PC-3 (cell line): ENCODE results near the gene SHC4. TPM values are rescaled to one million over a fixed set of nuclear protein-coding genes. Genes with fewer than 3 reads are reported as not detected.

ENCODE experiments used
- ATAC-seq: fragments of 200-7000 bp; cut with Tn5 transposase; 2 replicates; pipeline ENCODE4 v1.9.1; 2020; ENCODE audit warnings: mild to moderate bottlenecking, moderate library complexity
- BruUV-seq: library from RNA; stranded (reverse); fragments of 400-500 nt; replicated peaks from 2 replicates; lab custom pipeline; 2021; lab: Mats Ljungman, UMichigan
- CTCF ChIA-PET: fragments of 300-600 bp; sonication (Branson Sonifier 250); formaldehyde crosslinking; loops from one replicate; lab custom pipeline; 2022; ENCODE audit warnings: antibody characterized with exemption; lab: Charles Lee
- POLR2A ChIA-PET: fragments of 300-600 bp; sonication (Branson Sonifier 250); formaldehyde crosslinking; loops from one replicate; lab custom pipeline; 2022; ENCODE audit warnings: antibody characterized with exemption; ENCODE audit not compliant: unreplicated experiment; lab: Charles Lee
- DNase-seq: peaks from one replicate; pipeline ENCODE4 v3.0.0-alpha.2; 2015
- H2AFZ ChIP-seq: fragments of 300-600 bp; sonication (generic); 2 replicates; pipeline ENCODE4 v1.6.0; 2016; ENCODE audit warnings: antibody characterized with exemption, low read length
- H3F3A ChIP-seq: fragments of 300-600 bp; sonication (generic); one replicate; pipeline ENCODE4 v1.6.0; 2017; ENCODE audit warnings: antibody characterized with exemption, low read length, control low read depth, mild to moderate bottlenecking; ENCODE audit not compliant: unreplicated experiment
- H3K27ac ChIP-seq: fragments of 300-600 bp; sonication (generic); 2 replicates; pipeline ENCODE4 v1.5.1; 2016; ENCODE audit warnings: mild to moderate bottlenecking, low read length
- H3K27me3 ChIP-seq: fragments of 300-600 bp; sonication (generic); 2 replicates; pipeline ENCODE4 v1.6.1; 2016; ENCODE audit warnings: low read length, mixed read lengths
- H3K36me3 ChIP-seq: fragments of 300-600 bp; sonication (generic); 2 replicates; pipeline ENCODE4 v1.6.1; 2016; ENCODE audit warnings: low read depth, mixed run types, low read length, mixed read lengths
- H3K4me1 ChIP-seq: fragments of 300-600 bp; sonication (generic); 2 replicates; pipeline ENCODE4 v1.5.1; 2016; ENCODE audit warnings: low read length; ENCODE audit not compliant: insufficient read depth
- H3K4me2 ChIP-seq: fragments of 300-600 bp; sonication (generic); 2 replicates; pipeline ENCODE4 v1.6.0; 2016; ENCODE audit warnings: low read length
- H3K4me3 ChIP-seq: fragments of 300-600 bp; sonication (generic); 2 replicates; pipeline ENCODE4 v1.5.1; 2016; ENCODE audit warnings: mild to moderate bottlenecking, low read length, mixed read lengths
- H3K79me2 ChIP-seq: fragments of 300-600 bp; sonication (generic); 2 replicates; pipeline ENCODE4 v1.6.1; 2017; ENCODE audit warnings: low read length, mixed read lengths
- H3K9ac ChIP-seq: fragments of 300-600 bp; sonication (generic); 2 replicates; pipeline ENCODE4 v1.6.0; 2016; ENCODE audit warnings: mild to moderate bottlenecking, low read length
- H3K9me2 ChIP-seq: fragments of 300-600 bp; sonication (generic); replicated peaks from 2 replicates; pipeline ENCODE4 v1.6.1; 2016; ENCODE audit warnings: mixed run types, low read length, mixed read lengths
- H3K9me3 ChIP-seq: fragments of 300-600 bp; sonication (generic); 2 replicates; pipeline ENCODE4 v1.6.1; 2016; ENCODE audit warnings: low read length, mixed read lengths
- H4K20me1 ChIP-seq: fragments of 300-600 bp; sonication (generic); 2 replicates; pipeline ENCODE4 v1.6.1; 2016; ENCODE audit warnings: low read length, mixed read lengths
- CTCF ChIP-seq: fragments of 300-600 bp; sonication (generic); conservative IDR thresholded peaks from 2 replicates; pipeline ENCODE4 v1.5.1; 2017; ENCODE audit warnings: antibody characterized with exemption, low read depth, mild to moderate bottlenecking, low read length
- EZH2 ChIP-seq: fragments of 300-600 bp; sonication (generic); IDR thresholded peaks from one replicate; pipeline ENCODE4 v1.6.1; 2017; ENCODE audit warnings: antibody characterized with exemption, mild to moderate bottlenecking, low read length; ENCODE audit not compliant: unreplicated experiment
- EZH2phosphoT487 ChIP-seq: fragments of 300-600 bp; sonication (generic); IDR thresholded peaks from 2 replicates; pipeline ENCODE4 v1.6.1; 2018; ENCODE audit warnings: mild to moderate bottlenecking, antibody characterized with exemption, low read length, borderline replicate concordance
- intact Hi-C: fragments of 100-400 bp; cut with micrococcal nuclease; formaldehyde crosslinking; loops from 2 replicates; pipeline ENCODE4 v1.9.0; 2023
- total RNA-seq: library from RNA; depleted of rRNA; stranded (reverse); fragments of >200 nt; gene quantifications from 2 replicates; pipeline ENCODE4 v1.2.3, GENCODE V29; 2014

The SHC4 gene
- total RNA-seq, 1 experiment from 2014 or later = 2.4 TPM

GRCh38 chr15:48880070-48880634 is 83.6 kb downstream of the SHC4 start:
- H3K4me3 ChIP-seq = peak overlapping the region; percentile 83
- no TSS peak for BruUV-seq
- no peaks in the 10 kb centered on the region for H3K36me3 ChIP-seq
- H3K4me1 ChIP-seq = peaks cover 24% of the 10 kb centered on the region
- H3K27ac ChIP-seq = no peak overlapping the region
- DNase-seq (no peak), ATAC-seq (no peak)
- H3K4me2 ChIP-seq = peak overlapping the region; percentile 86
- TF ChIP-seq EZH2phosphoT487 (no peak), CTCF (no peak), EZH2 (no peak)
- intact Hi-C loops = no loop called here
- ChIA-PET POLR2A (no interaction called here), CTCF (no interaction called here)
- H3K9ac ChIP-seq = no peak overlapping the region
- H3K9me3 ChIP-seq = no peaks in the 10 kb centered on the region
- peaks cover 28% of the 10 kb centered on the region for H3K79me2 ChIP-seq
- no peaks in the 10 kb centered on the region for H3K9me2 ChIP-seq
- H2AFZ ChIP-seq = no peak overlapping the region
- no peaks in the 10 kb centered on the region for H3F3A ChIP-seq
- no peaks in the 10 kb centered on the region for H3K27me3 ChIP-seq
- peaks cover 21% of the 10 kb centered on the region for H4K20me1 ChIP-seq

GRCh38 chr15:48877630-48878595 is 85.8 kb downstream of the SHC4 start, which contains the start of gene EID1:
TSS of gene EID1 (plus strand) at chr15:48878134. CDS start at chr15:48878177, 43 bp downstream.
- H2AFZ ChIP-seq = peak within 1 kb of the TSS; percentile 73
- H4K20me1 ChIP-seq = peaks cover 21% of the 10 kb centered on the region
- no peaks in the 10 kb centered on the region for H3K9me3 ChIP-seq
- BruUV-seq = TSS peak; percentile 85
- ChIA-PET POLR2A (interaction anchor here (0.5 to 0.6 kb wide), 6 partner anchors 10 to 265 kb away, joined by 3 to 7 read pairs (median 5); no protein-coding TSS in a partner anchor), CTCF (interaction anchor here (0.6 to 1.3 kb wide), 3 partner anchors 96 to 1538 kb away, joined by 3 to 12 read pairs (median 9); no protein-coding TSS in a partner anchor)
- H3K36me3 ChIP-seq = no peaks in the 10 kb centered on the region
- peak; percentile 92 for DNase-seq
- peak within 1 kb of the TSS; percentile 68 for H3K27ac ChIP-seq
- H3K9ac ChIP-seq = peak within 1 kb of the TSS; percentile 83
- H3K4me3 ChIP-seq = peak within 1 kb of the TSS; percentile 83
- no peaks in the 10 kb centered on the region for H3K27me3 ChIP-seq
- H3K79me2 ChIP-seq = peaks cover 28% of the 10 kb centered on the region
- TF ChIP-seq EZH2phosphoT487 (no peak), CTCF (no peak), EZH2 (no peak)
- ATAC-seq = peak; percentile 94
- no peaks in the 10 kb centered on the region for H3F3A ChIP-seq
- peak within 1 kb of the TSS; percentile 86 for H3K4me2 ChIP-seq
- intact Hi-C loops = no loop called here
- H3K4me1 ChIP-seq = peaks cover 24% of the 10 kb centered on the region
- H3K9me2 ChIP-seq = no peaks in the 10 kb centered on the region
